Common myeloid progenitor, CD34-positive (primary cell): Measurements from ENCODE around the gene BLNK.

ENCODE experiments used
- CTCF ChIA-PET: fragments of 350-600 bp; sonication (Branson Sonifier 250); formaldehyde crosslinking; loops from one replicate; lab custom pipeline; 2021; ENCODE audit warnings: antibody characterized with exemption; lab: Charles Lee
- POLR2A ChIA-PET: fragments of 350-600 bp; sonication (Branson Sonifier 250); formaldehyde crosslinking; loops from one replicate; lab custom pipeline; 2021; ENCODE audit warnings: antibody characterized with exemption; lab: Charles Lee
- DNase-seq, 3 donors: peaks; one replicate each; pipeline versions ENCODE4 v3.0.0 to v3.0.0-alpha.2; 2013
- H3K27ac ChIP-seq, 2 experiments: 1 replicate in 1 of 2; 2 replicates in 1 of 2; pipeline ENCODE4 v1.7.0; 2013; ENCODE audit warnings: inconsistent platforms in 2 of 2, low read length in 2 of 2, mild to moderate bottlenecking in 2 of 2, low read depth in 1 of 2, moderate library complexity in 1 of 2; ENCODE audit not compliant: severe bottlenecking in 2 of 2, insufficient read depth in 1 of 2, poor library complexity in 1 of 2
- H3K27me3 ChIP-seq, 5 experiments: replicated peaks in 2 of 5; 1 replicate in 3 of 5; 2 replicates in 2 of 5; pipeline versions ENCODE4 v1.6.1 to v1.7.0; 2013; ENCODE audit warnings: low read length in 4 of 5, mild to moderate bottlenecking in 2 of 5, moderate library complexity in 2 of 5, inconsistent platforms in 1 of 5; ENCODE audit not compliant: insufficient read depth in 5 of 5, control insufficient read depth in 4 of 5
- H3K36me3 ChIP-seq, 4 experiments: 1 replicate in 2 of 4; 2 replicates in 2 of 4; pipeline versions ENCODE4 v1.6.1 to v1.7.0; 2013; ENCODE audit warnings: low read length in 3 of 4, control low read depth in 1 of 4, mild to moderate bottlenecking in 1 of 4; ENCODE audit not compliant: control insufficient read depth in 4 of 4, insufficient read depth in 4 of 4
- H3K4me1 ChIP-seq, 4 experiments: 1 replicate in 3 of 4; 2 replicates in 1 of 4; pipeline versions ENCODE4 v1.6.1 to v1.7.1; 2013; ENCODE audit warnings: low read length in 3 of 4, mild to moderate bottlenecking in 3 of 4, control low read depth in 1 of 4, inconsistent platforms in 1 of 4, moderate library complexity in 1 of 4; ENCODE audit not compliant: control insufficient read depth in 4 of 4, insufficient read depth in 4 of 4; ENCODE audit errors: control extremely low read depth in 1 of 4
- H3K4me3 ChIP-seq, 7 experiments: 1 replicate in 4 of 7; 2 replicates in 3 of 7; pipeline versions ENCODE4 v1.5.1 to v1.7.0; 2013; ENCODE audit warnings: mild to moderate bottlenecking in 7 of 7, low read length in 6 of 7, moderate library complexity in 6 of 7, inconsistent platforms in 2 of 7, low read depth in 2 of 7, control low read depth in 1 of 7; ENCODE audit not compliant: insufficient read depth in 4 of 7, control insufficient read depth in 1 of 7; ENCODE audit errors: extremely low read depth in 1 of 7
- H3K9me3 ChIP-seq, 5 experiments: 1 replicate in 4 of 5; 2 replicates in 1 of 5; pipeline versions ENCODE4 v1.6.1 to v1.7.1; 2013; ENCODE audit warnings: low read length in 4 of 5, mild to moderate bottlenecking in 2 of 5, inconsistent platforms in 1 of 5, low read depth in 1 of 5, moderate library complexity in 1 of 5; ENCODE audit not compliant: control insufficient read depth in 4 of 5, insufficient read depth in 2 of 5; ENCODE audit errors: control extremely low read depth in 1 of 5
- WGBS: methylation state at CpG from one replicate; pipeline ENCODE4 v1.1.5; 2013; ENCODE audit not compliant: insufficient coverage; 5-methylcytosine and 5-hydroxymethylcytosine counted together

The BLNK gene

DNA sequence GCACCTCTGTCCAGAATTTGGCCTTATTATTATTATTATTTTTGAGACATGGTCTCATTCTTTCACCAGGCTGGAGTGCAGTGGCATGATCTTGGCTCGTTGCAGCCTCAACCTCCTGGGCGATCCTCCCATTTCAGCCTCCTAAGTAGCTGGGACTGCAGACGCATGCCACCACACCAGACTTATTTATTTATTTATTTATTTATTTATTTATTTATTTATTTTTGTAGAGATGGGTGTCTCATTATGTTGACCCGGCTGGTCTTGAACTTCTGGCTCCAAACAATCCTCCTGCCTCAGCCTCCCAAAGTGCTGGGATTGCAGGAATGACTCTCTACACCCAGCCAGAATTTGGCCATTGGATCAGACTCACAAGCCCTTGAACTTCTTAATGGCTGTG lies 6.4 kb downstream of the BLNK start:
- POLR2A ChIA-PET = no interaction called here

DNA sequence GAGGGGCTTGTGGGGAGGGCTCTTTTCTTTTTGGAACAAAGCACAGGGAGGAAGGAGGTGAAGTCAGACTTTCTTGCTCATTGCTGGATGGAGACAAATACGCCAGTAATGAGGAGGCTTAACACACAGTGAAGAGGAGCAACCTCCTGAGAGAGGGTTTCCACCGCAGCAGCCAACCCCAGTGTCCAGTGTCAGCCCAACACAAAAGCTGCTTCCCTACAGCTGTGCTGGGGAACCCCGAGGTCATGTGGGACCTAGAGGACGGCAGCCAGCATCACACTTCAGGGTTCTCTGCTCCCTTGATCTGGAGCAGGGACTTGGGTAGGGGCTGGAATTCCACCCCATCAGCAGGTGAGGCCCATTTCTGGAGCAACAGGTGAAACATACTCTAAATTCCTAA lies 7.7 kb downstream of the BLNK start:
- no peaks in the 10 kb centered on the region for H3K27me3 ChIP-seq
- CTCF ChIA-PET = no interaction called here
- POLR2A ChIA-PET = no interaction called here
- peaks cover 0 to 4% (median 1%) of the 10 kb centered on the region in 4 experiments for H3K4me1 ChIP-seq
- no peak overlapping the region for H3K4me3 ChIP-seq
- DNase-seq = no peak
- H3K27ac ChIP-seq = no peak overlapping the region
- H3K9me3 ChIP-seq = no peaks in the 10 kb centered on the region
- H3K36me3 ChIP-seq = no peaks in the 10 kb centered on the region
- 93% methylated on average over 3 of the region's 4 CpGs for WGBS

More for the DNA sequence above, 6.4 kb downstream of the BLNK start:
- CTCF ChIA-PET = interaction anchor here (1.1 kb wide), 1 partner anchor 250 kb away, joined by 3 read pairs; no protein-coding TSS in a partner anchor
- no peak overlapping the region for H3K27ac ChIP-seq
- no peak for DNase-seq
- H3K27me3 ChIP-seq = no peaks in the 10 kb centered on the region
- no peaks in the 10 kb centered on the region for H3K4me1 ChIP-seq
- no CpG with 5 or more reads among the region's 4 CpGs for WGBS
- no peak overlapping the region for H3K4me3 ChIP-seq
- no peaks in the 10 kb centered on the region for H3K36me3 ChIP-seq
- H3K9me3 ChIP-seq = no peaks in the 10 kb centered on the region

GRCh38 chr10:96263176-96263575 lies 8.2 kb downstream of the BLNK start:
- H3K4me1 ChIP-seq = peaks cover 0 to 6% (median 3%) of the 10 kb centered on the region in 4 experiments

GRCh38 chr10:96261930-96262329 lies 9.4 kb downstream of the BLNK start:
- H3K27ac ChIP-seq = no peak overlapping the region
- no peaks in the 10 kb centered on the region for H3K36me3 ChIP-seq
- H3K27me3 ChIP-seq = no peaks in the 10 kb centered on the region
- H3K9me3 ChIP-seq = no peaks in the 10 kb centered on the region
- ChIA-PET POLR2A (no interaction called here), CTCF (interaction anchor here (1.4 to 1.9 kb wide), 3 partner anchors 9 to 29 kb away, joined by 3 to 8 read pairs (median 4); partner anchors contain the start of gene BLNK)
- no peak overlapping the region for H3K4me3 ChIP-seq
- peaks cover 0 to 13% (median 9%) of the 10 kb centered on the region in 4 experiments for H3K4me1 ChIP-seq
- no CpG with 5 or more reads among the region's 3 CpGs for WGBS
- DNase-seq = no peak

More at GRCh38 chr10:96263176-96263575, 8.2 kb downstream of the BLNK start:
- ChIA-PET CTCF (interaction anchor here (1.4 kb wide), 1 partner anchor 29 kb away, joined by 3 read pairs; no protein-coding TSS in a partner anchor), POLR2A (no interaction called here)
- Histone ChIP-seq H3K27me3 (no peaks in the 10 kb centered on the region), H3K9me3 (no peaks in the 10 kb centered on the region), H3K36me3 (no peaks in the 10 kb centered on the region), H3K27ac (no peak overlapping the region), H3K4me3 (no peak overlapping the region)
- DNase-seq = no peak
- WGBS = 96% methylated on average over 4 of the region's 4 CpGs

DNA sequence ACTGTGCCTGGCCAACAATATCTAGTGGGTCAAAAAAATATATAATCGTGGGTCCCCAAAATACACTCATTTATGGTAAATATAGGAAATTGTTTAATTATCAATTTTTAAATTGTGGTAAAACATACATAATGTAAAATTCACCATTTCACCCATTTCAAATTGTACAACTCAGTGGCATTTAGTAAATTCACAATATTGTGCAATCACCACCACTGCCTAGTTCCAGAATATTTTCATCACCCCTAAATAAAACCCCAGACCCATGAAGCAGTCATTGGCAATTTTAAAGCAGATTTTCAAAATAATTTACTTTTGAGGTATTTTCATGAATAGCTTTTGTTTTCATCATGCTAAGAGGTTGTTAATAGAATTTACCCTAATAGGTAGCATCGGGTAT lies 10.2 kb downstream of the BLNK start:
- no peaks in the 10 kb centered on the region for H3K27me3 ChIP-seq
- peaks cover 0 to 13% (median 9%) of the 10 kb centered on the region in 4 experiments for H3K4me1 ChIP-seq
- ChIA-PET CTCF (interaction anchor here (1.4 to 1.9 kb wide), 2 partner anchors 10 to 30 kb away, joined by 4 to 8 read pairs; partner anchors contain the start of gene BLNK), POLR2A (no interaction called here)
- no peaks in the 10 kb centered on the region for H3K9me3 ChIP-seq
- no peak overlapping the region for H3K27ac ChIP-seq
- WGBS = no CpG with 5 or more reads among the region's 2 CpGs
- no peaks in the 10 kb centered on the region for H3K36me3 ChIP-seq
- H3K4me3 ChIP-seq = no peak overlapping the region
- DNase-seq = no peak

DNA sequence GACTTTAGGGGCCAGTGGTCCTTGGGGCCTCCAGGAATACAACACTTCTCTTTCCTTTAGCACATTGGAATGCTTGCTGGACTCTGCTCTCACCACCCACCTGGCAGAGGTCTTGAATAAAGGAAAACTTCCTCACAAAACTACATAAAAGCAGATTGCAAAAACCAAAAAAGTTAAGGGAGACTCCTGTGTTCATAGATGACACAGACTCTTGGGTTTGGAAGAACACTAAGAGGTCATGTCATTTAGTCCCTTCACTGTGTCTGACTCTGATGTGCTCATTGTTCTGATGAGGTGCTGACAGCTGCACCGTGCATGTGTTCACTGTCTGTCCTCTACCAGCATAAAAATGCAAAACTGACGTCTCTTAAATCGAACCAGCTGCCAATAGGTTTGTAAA lies 11.4 kb downstream of the BLNK start:
- ChIA-PET CTCF (interaction anchor here (0.6 to 1.6 kb wide), 2 partner anchors 26 to 30 kb away, joined by 3 to 5 read pairs; no protein-coding TSS in a partner anchor), POLR2A (no interaction called here)
- H3K4me1 ChIP-seq = peaks cover 0 to 13% (median 9%) of the 10 kb centered on the region in 4 experiments
- H3K4me3 ChIP-seq = no peak overlapping the region
- H3K27me3 ChIP-seq = no peaks in the 10 kb centered on the region
- no peak for DNase-seq
- no peaks in the 10 kb centered on the region for H3K9me3 ChIP-seq
- no peak overlapping the region for H3K27ac ChIP-seq
- no peaks in the 10 kb centered on the region for H3K36me3 ChIP-seq
- 100% methylated on average over 1 of the region's 3 CpGs for WGBS

GRCh38 chr10:96259150-96259549 lies 12.2 kb downstream of the BLNK start:
- Histone ChIP-seq H3K27me3 (no peaks in the 10 kb centered on the region), H3K4me1 (peaks cover 0 to 13% (median 9%) of the 10 kb centered on the region in 4 experiments), H3K4me3 (no peak overlapping the region), H3K27ac (no peak overlapping the region), H3K36me3 (no peaks in the 10 kb centered on the region), H3K9me3 (no peaks in the 10 kb centered on the region)
- POLR2A ChIA-PET = no interaction called here
- WGBS = 93% methylated on average over 4 of the region's 6 CpGs
- CTCF ChIA-PET = interaction anchor here (1.0 to 1.6 kb wide), 2 partner anchors 24 to 29 kb away, joined by 3 to 5 read pairs; no protein-coding TSS in a partner anchor
- no peak for DNase-seq
